PFSK-1 (cell line): ENCODE results near the gene KRT6B.

Source experiments
- FOXP2 ChIP-seq: optimal IDR thresholded peaks from 2 replicates; pipeline ENCODE3; 2011; ENCODE audit warnings: borderline replicate concordance, control low read depth, inconsistent platforms; ENCODE audit not compliant: insufficient read depth; ENCODE audit errors: extremely low read length, extremely low read depth
- POLR2AphosphoS5 ChIP-seq: IDR thresholded peaks from 2 replicates; pipeline ENCODE4 v1.6.1; 2012; ENCODE audit warnings: low read depth, mild to moderate bottlenecking, control low read depth, low read length, moderate library complexity
- TAF1 ChIP-seq: IDR thresholded peaks from 2 replicates; pipeline ENCODE4 v1.6.1; 2012; ENCODE audit warnings: low read length, control low read depth, borderline replicate concordance; ENCODE audit not compliant: insufficient read depth
- TF ChIP-seq, protein P1 (sequence below), 2 experiments: IDR thresholded peaks; 2 replicates each; pipeline versions ENCODE4 v1.6.1 to v1.8.0; 2011 to 2012; ENCODE audit warnings: low read depth in 2 of 2, low read length in 2 of 2, control low read depth in 1 of 2, inconsistent platforms in 1 of 2, mild to moderate bottlenecking in 1 of 2, moderate library complexity in 1 of 2; ENCODE audit not compliant: insufficient read depth in 1 of 2

DNA sequence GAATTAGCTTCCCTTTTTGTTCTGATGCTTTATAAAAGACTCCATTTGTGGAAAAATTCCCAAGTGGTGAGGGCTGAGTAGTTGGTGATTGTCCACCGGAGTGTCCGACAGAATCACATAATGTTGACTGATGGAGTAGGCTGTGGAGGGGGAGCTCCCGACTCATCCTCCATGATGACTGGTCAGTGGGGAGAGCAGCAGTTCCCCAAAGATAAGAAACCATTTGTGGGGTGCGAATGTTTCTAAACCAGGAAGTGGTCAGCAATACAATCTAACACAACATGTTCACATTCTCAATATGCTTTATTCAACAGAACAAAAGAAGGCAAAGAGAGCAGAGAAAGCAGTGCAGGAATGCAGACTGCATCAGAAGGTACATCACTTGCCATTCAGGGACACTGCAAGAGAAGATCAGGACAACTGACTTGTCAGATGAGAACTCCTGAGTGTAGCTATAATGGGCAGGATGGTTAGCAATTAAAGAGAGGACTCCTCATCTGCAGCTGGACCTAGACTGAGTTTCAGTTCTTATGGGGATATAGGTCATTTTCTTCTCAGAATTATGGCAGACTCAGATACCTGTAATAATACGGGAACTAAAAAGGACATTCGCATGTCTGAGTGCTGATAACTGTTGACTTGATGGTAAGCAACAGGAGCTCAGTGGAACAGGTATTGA lies 5.4 kb downstream of the KRT6B start:
- TF ChIP-seq TAF1 (no peak), POLR2AphosphoS5 (no peak), FOXP2 (no peak)
- TF ChIP-seq, protein P1, sequence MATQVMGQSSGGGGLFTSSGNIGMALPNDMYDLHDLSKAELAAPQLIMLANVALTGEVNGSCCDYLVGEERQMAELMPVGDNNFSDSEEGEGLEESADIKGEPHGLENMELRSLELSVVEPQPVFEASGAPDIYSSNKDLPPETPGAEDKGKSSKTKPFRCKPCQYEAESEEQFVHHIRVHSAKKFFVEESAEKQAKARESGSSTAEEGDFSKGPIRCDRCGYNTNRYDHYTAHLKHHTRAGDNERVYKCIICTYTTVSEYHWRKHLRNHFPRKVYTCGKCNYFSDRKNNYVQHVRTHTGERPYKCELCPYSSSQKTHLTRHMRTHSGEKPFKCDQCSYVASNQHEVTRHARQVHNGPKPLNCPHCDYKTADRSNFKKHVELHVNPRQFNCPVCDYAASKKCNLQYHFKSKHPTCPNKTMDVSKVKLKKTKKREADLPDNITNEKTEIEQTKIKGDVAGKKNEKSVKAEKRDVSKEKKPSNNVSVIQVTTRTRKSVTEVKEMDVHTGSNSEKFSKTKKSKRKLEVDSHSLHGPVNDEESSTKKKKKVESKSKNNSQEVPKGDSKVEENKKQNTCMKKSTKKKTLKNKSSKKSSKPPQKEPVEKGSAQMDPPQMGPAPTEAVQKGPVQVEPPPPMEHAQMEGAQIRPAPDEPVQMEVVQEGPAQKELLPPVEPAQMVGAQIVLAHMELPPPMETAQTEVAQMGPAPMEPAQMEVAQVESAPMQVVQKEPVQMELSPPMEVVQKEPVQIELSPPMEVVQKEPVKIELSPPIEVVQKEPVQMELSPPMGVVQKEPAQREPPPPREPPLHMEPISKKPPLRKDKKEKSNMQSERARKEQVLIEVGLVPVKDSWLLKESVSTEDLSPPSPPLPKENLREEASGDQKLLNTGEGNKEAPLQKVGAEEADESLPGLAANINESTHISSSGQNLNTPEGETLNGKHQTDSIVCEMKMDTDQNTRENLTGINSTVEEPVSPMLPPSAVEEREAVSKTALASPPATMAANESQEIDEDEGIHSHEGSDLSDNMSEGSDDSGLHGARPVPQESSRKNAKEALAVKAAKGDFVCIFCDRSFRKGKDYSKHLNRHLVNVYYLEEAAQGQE (IDR thresholded peaks at IDR 0.05; ENCODE audit: insufficient read depth in 1 of 2, low read depth in 2 of 2, low read length in 2 of 2): no peak
